H9 (cell line): ENCODE data around the gene AQP10. TPM values are rescaled to one million over a fixed set of nuclear protein-coding genes. Genes with fewer than 3 reads are reported as not detected.
A peak's percentile ranks its signal among the peaks of the same experiment; 100 is the strongest.
"Not testable (repeated sequence)": the region's sequence is repeated elsewhere in the genome, so short reads cannot be mapped to it uniquely, and the experiment has no call there.

Experiments
- DNase-seq: peaks from one replicate; pipeline ENCODE4 v3.0.0-alpha.2; 2017
- H2AFZ ChIP-seq: one replicate; pipeline ENCODE4 v1.6.1; 2013; ENCODE audit warnings: mild to moderate bottlenecking, low read length, control low read depth, moderate library complexity
- H2AK5ac ChIP-seq: 2 replicates; pipeline ENCODE4 v1.6.1; 2013; ENCODE audit warnings: low read length, control low read depth, mixed read lengths; ENCODE audit not compliant: insufficient read length
- H2BK120ac ChIP-seq: one replicate; pipeline ENCODE4 v1.6.1; 2013; ENCODE audit warnings: low read depth, mild to moderate bottlenecking, low read length, control low read depth, inconsistent platforms; ENCODE audit not compliant: poor library complexity, severe bottlenecking
- H2BK12ac ChIP-seq: 2 replicates; pipeline ENCODE4 v1.6.1; 2013; ENCODE audit warnings: low read length, control low read depth, mixed read lengths, low read depth; ENCODE audit not compliant: insufficient read length
- H2BK15ac ChIP-seq: 2 replicates; pipeline ENCODE4 v1.6.1; 2013; ENCODE audit warnings: low read depth, low read length, control low read depth
- H2BK20ac ChIP-seq: one replicate; pipeline ENCODE4 v1.6.1; 2013; ENCODE audit warnings: low read depth, mild to moderate bottlenecking, low read length, control low read depth, inconsistent platforms; ENCODE audit not compliant: poor library complexity, severe bottlenecking
- H2BK5ac ChIP-seq: 2 replicates; pipeline ENCODE4 v1.6.1; 2013; ENCODE audit warnings: low read length, control low read depth, mixed read lengths; ENCODE audit not compliant: insufficient read length
- H3K14ac ChIP-seq: 2 replicates; pipeline ENCODE4 v1.6.1; 2013; ENCODE audit warnings: low read length, control low read depth; ENCODE audit not compliant: insufficient read depth
- H3K18ac ChIP-seq: 2 replicates; pipeline ENCODE4 v1.6.1; 2013; ENCODE audit warnings: low read depth, mild to moderate bottlenecking, mixed read lengths, low read length, control low read depth; ENCODE audit not compliant: insufficient read length
- H3K23ac ChIP-seq: 2 replicates; pipeline ENCODE4 v1.6.1; 2013; ENCODE audit warnings: low read length, control low read depth, mixed read lengths, low read depth; ENCODE audit not compliant: insufficient read length
- H3K23me2 ChIP-seq: 2 replicates; pipeline ENCODE4 v1.6.1; 2013; ENCODE audit warnings: low read depth, mild to moderate bottlenecking, mixed read lengths, low read length, control low read depth; ENCODE audit not compliant: insufficient read length, poor library complexity, severe bottlenecking
- H3K27ac ChIP-seq: 2 replicates; pipeline ENCODE4 v1.5.1; 2013; ENCODE audit warnings: low read length, control low read depth, mixed read lengths, low read depth; ENCODE audit not compliant: insufficient read length
- H3K27me3 ChIP-seq: 2 replicates; pipeline ENCODE4 v1.6.1; 2013; ENCODE audit warnings: low read length, control low read depth, inconsistent platforms; ENCODE audit not compliant: insufficient read depth
- H3K4ac ChIP-seq: 2 replicates; pipeline ENCODE4 v1.6.1; 2013; ENCODE audit warnings: low read depth, mild to moderate bottlenecking, control low read depth, inconsistent platforms, low read length, moderate library complexity
- H3K4me1 ChIP-seq: 2 replicates; pipeline ENCODE4 v1.6.1; 2013; ENCODE audit warnings: low read length, control low read depth, inconsistent platforms; ENCODE audit not compliant: insufficient read depth
- H3K4me2 ChIP-seq: 2 replicates; pipeline ENCODE4 v1.6.1; 2013; ENCODE audit warnings: low read length, control low read depth, mixed read lengths; ENCODE audit not compliant: insufficient read length, insufficient read depth
- H3K56ac ChIP-seq: 2 replicates; pipeline ENCODE4 v1.6.1; 2013; ENCODE audit warnings: low read depth, mild to moderate bottlenecking, mixed read lengths, low read length, control low read depth; ENCODE audit not compliant: insufficient read length
- H3K79me1 ChIP-seq: 2 replicates; pipeline ENCODE4 v1.6.1; 2013; ENCODE audit warnings: low read depth, mild to moderate bottlenecking, moderate library complexity, low read length, control low read depth, inconsistent platforms; ENCODE audit not compliant: insufficient read depth, poor library complexity, severe bottlenecking
- H3K79me2 ChIP-seq: 2 replicates; pipeline ENCODE4 v1.6.1; 2013; ENCODE audit warnings: low read length, control low read depth, inconsistent platforms; ENCODE audit not compliant: insufficient read depth
- H3K9ac ChIP-seq: 2 replicates; pipeline ENCODE4 v1.6.1; 2013; ENCODE audit warnings: low read length, control low read depth, mixed read lengths; ENCODE audit not compliant: insufficient read length; ENCODE audit errors: extremely low read depth
- H3K9me3 ChIP-seq: one replicate; pipeline ENCODE4 v1.6.1; 2013; ENCODE audit warnings: low read depth, low read length, inconsistent platforms; ENCODE audit not compliant: control insufficient read depth
- H3T11ph ChIP-seq: one replicate; pipeline ENCODE4 v1.6.1; 2013; ENCODE audit warnings: mild to moderate bottlenecking, low read length, control low read depth, inconsistent platforms
- H4K20me1 ChIP-seq: one replicate; pipeline ENCODE4 v1.6.1; 2013; ENCODE audit not compliant: control insufficient read depth, insufficient read length, insufficient read depth
- H4K5ac ChIP-seq: 2 replicates; pipeline ENCODE4 v1.6.1; 2013; ENCODE audit warnings: low read depth, mild to moderate bottlenecking, mixed read lengths, low read length, control low read depth; ENCODE audit not compliant: insufficient read length
- H4K8ac ChIP-seq: replicated peaks from 2 replicates; pipeline ENCODE4 v1.6.1; 2013; ENCODE audit warnings: low read length, control low read depth, mixed read lengths, low read depth; ENCODE audit not compliant: insufficient read length
- H4K91ac ChIP-seq: 2 replicates; pipeline ENCODE4 v1.6.1; 2013; ENCODE audit warnings: low read depth, mild to moderate bottlenecking, moderate library complexity, mixed read lengths, low read length, control low read depth; ENCODE audit not compliant: insufficient read length
- H3K27ac Mint-ChIP-seq, 3 experiments: 2 replicates in 2 of 3; 3 replicates in 1 of 3; pipeline ENCODE4 v1.8.0; 2020 to 2021; ENCODE audit warnings: mixed read lengths in 3 of 3, mild to moderate bottlenecking in 1 of 3, moderate library complexity in 1 of 3
- H3K27me3 Mint-ChIP-seq: 2 replicates; pipeline ENCODE4 v1.8.0; 2021; ENCODE audit warnings: low read depth, mild to moderate bottlenecking, moderate library complexity, mixed read lengths
- H3K36me3 Mint-ChIP-seq, 3 experiments: 2 replicates in 2 of 3; 3 replicates in 1 of 3; pipeline ENCODE4 v1.8.0; 2020 to 2021; ENCODE audit warnings: low read depth in 3 of 3, mixed read lengths in 3 of 3; ENCODE audit not compliant: insufficient read depth in 1 of 3
- H3K4me1 Mint-ChIP-seq, 2 experiments: 2 replicates each; pipeline ENCODE4 v1.8.0; 2020; ENCODE audit warnings: mixed read lengths in 2 of 2
- H3K4me3 Mint-ChIP-seq, 2 experiments: 2 replicates in 1 of 2; 3 replicates in 1 of 2; pipeline ENCODE4 v1.8.0; 2020 to 2021; ENCODE audit warnings: mild to moderate bottlenecking in 2 of 2, mixed read lengths in 2 of 2, moderate library complexity in 1 of 2
- H3K9me3 Mint-ChIP-seq, 2 experiments: 2 replicates in 1 of 2; 3 replicates in 1 of 2; pipeline ENCODE4 v1.8.0; 2020; ENCODE audit warnings: mild to moderate bottlenecking in 2 of 2, mixed read lengths in 2 of 2, moderate library complexity in 1 of 2
- CTCF ChIP-seq: fragments of 200-600 bp; sonication (generic); conservative IDR thresholded peaks from 3 replicates; pipeline ENCODE4 v1.8.0; 2021; ENCODE audit warnings: antibody characterized with exemption, mild to moderate bottlenecking
- WGBS: extraction: QIAGEN DNeasy Blood & Tissue Kit; methylation state at CpG from one replicate; pipeline ENCODE4 v1.1.7; 2013; ENCODE audit warnings: missing lambda C conversion rate, low lambda C conversion rate, mixed read lengths; ENCODE audit not compliant: insufficient read length; ENCODE audit errors: extremely low coverage; 5-methylcytosine and 5-hydroxymethylcytosine counted together
- total RNA-seq: library from RNA; stranded (reverse); gene quantifications from 2 replicates; pipeline ENCODE4 v1.2.1, GENCODE V29; 2021

The AQP10 gene
- total RNA-seq, 1 experiment from 2014 or later = not detected

- Histone ChIP-seq H3K27ac (no peak overlapping the region), H4K8ac (no peak overlapping the region), H2BK20ac (no peak overlapping the region), H3K4ac (no peak overlapping the region), H2BK5ac (no peak overlapping the region), H3K9ac (no peak overlapping the region), H4K5ac (no peak overlapping the region), H3K23ac (no peak overlapping the region), H2AK5ac (no peak overlapping the region), H2AFZ (no peak overlapping the region), H3K18ac (no peak overlapping the region), H4K91ac (no peak overlapping the region), H2BK12ac (no peak overlapping the region), H3K23me2 (no peaks in the 10 kb centered on the region), H3K79me2 (no peaks in the 10 kb centered on the region), H3K56ac (no peak overlapping the region), H4K20me1 (no peaks in the 10 kb centered on the region), H3K27me3 (no peaks in the 10 kb centered on the region), H3T11ph (no peak overlapping the region), H2BK120ac (no peak overlapping the region), H2BK15ac (no peak overlapping the region), H3K4me2 (no peak overlapping the region), H3K4me1 (no peaks in the 10 kb centered on the region), H3K79me1 (no peaks in the 10 kb centered on the region), H3K14ac (no peak overlapping the region), H3K9me3 (no peaks in the 10 kb centered on the region)
- Mint-ChIP-seq H3K4me3 (no peak overlapping the region), H3K4me1 (peaks cover 7% of the 10 kb centered on the region in 2 experiments), H3K27me3 (peaks cover 1% of the 10 kb centered on the region; the same call in 1 of the 2 replicates), H3K36me3 (peaks cover 0 to 5% (median 0%) of the 10 kb centered on the region in 3 experiments; a peak in 3 of 7 replicates), H3K9me3 (peaks cover 7 to 11% of the 10 kb centered on the region in 2 experiments), H3K27ac (no peak overlapping the region)
- DNase-seq = no peak
- no peak for TF ChIP-seq CTCF
Measured at GRCh38 chr1:154360288-154360687, 39.4 kb downstream of the AQP10 start.

- H4K5ac ChIP-seq, H3K36me3 Mint-ChIP-seq, H3K23me2 ChIP-seq, H2BK120ac ChIP-seq, H2AK5ac ChIP-seq, H3T11ph ChIP-seq, H2AFZ ChIP-seq, H3K56ac ChIP-seq, H3K4me2 ChIP-seq, H2BK20ac ChIP-seq, H3K79me2 ChIP-seq, H3K18ac ChIP-seq, H3K4me1 Mint-ChIP-seq, H2BK12ac ChIP-seq, H3K4me1 ChIP-seq, H3K27me3 Mint-ChIP-seq, H3K9ac ChIP-seq, H3K27me3 ChIP-seq, H3K27ac ChIP-seq, H4K20me1 ChIP-seq, H2BK15ac ChIP-seq, H3K14ac ChIP-seq, DNase-seq, H4K8ac ChIP-seq, H3K4ac ChIP-seq, H4K91ac ChIP-seq, H2BK5ac ChIP-seq, H3K79me1 ChIP-seq, H3K9me3 ChIP-seq, H3K23ac ChIP-seq, H3K4me3 Mint-ChIP-seq: not testable (repeated sequence)
- no CpG with 5 or more reads among the region's 5 CpGs for WGBS
- H3K27ac Mint-ChIP-seq = peak overlapping the region in 1 of 3 experiments; percentile 27; a peak in 1 of 7 replicates
- H3K9me3 Mint-ChIP-seq = peaks cover 7 to 11% of the 10 kb centered on the region in 2 experiments
Measured at GRCh38 chr1:154360881-154361280, 40.0 kb downstream of the AQP10 start.
